CD4-positive, alpha-beta memory T cell (primary cell): ENCODE measurements around the gene LKAAEAR1. TPM values are rescaled to one million over a fixed set of nuclear protein-coding genes. Genes with fewer than 3 reads are reported as not detected.

Experiments
- CTCF ChIA-PET: fragments of 350-600 bp; sonication (Branson Sonifier 250); formaldehyde crosslinking; loops from one replicate; lab custom pipeline; 2021; ENCODE audit warnings: inconsistent platforms; ENCODE audit not compliant: partially characterized antibody; lab: Charles Lee
- POLR2A ChIA-PET: fragments of 350-600 bp; sonication (Branson Sonifier 250); formaldehyde crosslinking; loops from one replicate; lab custom pipeline; 2021; ENCODE audit not compliant: partially characterized antibody; lab: Charles Lee
- DNase-seq, 5 donors: peaks; one replicate each; pipeline versions ENCODE4 v3.0.0 to v3.0.0-alpha.2; 2020 to 2022; ENCODE audit warnings: mixed read lengths in 1 of 5
- H3K27ac ChIP-seq: one replicate; pipeline ENCODE4 v1.7.0; 2013; ENCODE audit warnings: low read depth, low read length
- H3K27me3 ChIP-seq: 2 replicates; pipeline ENCODE4 v1.7.0; 2013; ENCODE audit warnings: mild to moderate bottlenecking, low read length, moderate library complexity; ENCODE audit not compliant: insufficient read depth
- H3K36me3 ChIP-seq: 2 replicates; pipeline ENCODE4 v1.7.0; 2013; ENCODE audit warnings: mild to moderate bottlenecking, low read length, moderate library complexity; ENCODE audit not compliant: insufficient read depth
- H3K4me1 ChIP-seq: 2 replicates; pipeline ENCODE4 v1.7.0; 2013; ENCODE audit warnings: mild to moderate bottlenecking, low read length, moderate library complexity; ENCODE audit not compliant: insufficient read depth
- H3K4me3 ChIP-seq, 2 donors: one replicate each; pipeline ENCODE4 v1.7.0; 2013; ENCODE audit warnings: low read length in 2 of 2, mild to moderate bottlenecking in 1 of 2
- H3K9me3 ChIP-seq, 2 donors: one replicate each; pipeline ENCODE4 v1.7.0; 2013; ENCODE audit warnings: low read length in 2 of 2, control low read depth in 1 of 2; ENCODE audit not compliant: control insufficient read depth in 1 of 2
- H3K27ac Mint-ChIP-seq, 7 donors: one replicate each; pipeline ENCODE4 v1.8.0; 2020 to 2021; ENCODE audit warnings: mixed read lengths in 7 of 7, mild to moderate bottlenecking in 6 of 7, inconsistent platforms in 3 of 7, moderate library complexity in 3 of 7
- H3K27me3 Mint-ChIP-seq, 2 donors: one replicate each; pipeline ENCODE4 v1.8.0; 2020 to 2021; ENCODE audit warnings: mixed read lengths in 2 of 2
- H3K36me3 Mint-ChIP-seq, 2 donors: one replicate each; pipeline ENCODE4 v1.8.0; 2020 to 2021; ENCODE audit warnings: mixed read lengths in 2 of 2, inconsistent platforms in 1 of 2, mild to moderate bottlenecking in 1 of 2
- H3K4me1 Mint-ChIP-seq, 4 donors: one replicate each; pipeline ENCODE4 v1.8.0; 2020 to 2021; ENCODE audit warnings: mixed read lengths in 4 of 4, mild to moderate bottlenecking in 1 of 4
- H3K4me3 Mint-ChIP-seq, 8 donors: one replicate each; pipeline ENCODE4 v1.8.0; 2020 to 2021; ENCODE audit warnings: mixed read lengths in 8 of 8, mild to moderate bottlenecking in 7 of 8, moderate library complexity in 6 of 8, inconsistent platforms in 3 of 8
- H3K9me3 Mint-ChIP-seq, 8 donors: one replicate each; pipeline ENCODE4 v1.8.0; 2020 to 2021; ENCODE audit warnings: mixed read lengths in 8 of 8, mild to moderate bottlenecking in 5 of 8, inconsistent platforms in 3 of 8, moderate library complexity in 1 of 8
- intact Hi-C: fragments of 100-400 bp; cut with micrococcal nuclease; formaldehyde crosslinking; loops from one replicate; pipeline ENCODE4 v1.15.1; 2023
- polyA plus RNA-seq, 2 donors: library from polyadenylated mRNA; unstranded; fragments of 300-500 nt; fragmentation: Illumina TruSeq; gene quantifications; one replicate each; pipeline ENCODE4 v1.2.3, GENCODE V29; 2021
- total RNA-seq, 2 experiments: library from RNA; stranded (reverse); gene quantifications; one replicate each; pipeline ENCODE4 v1.2.3, GENCODE V29; 2021

The LKAAEAR1 gene
- total and polyA plus RNA-seq, 4 experiments from 2014 or later = 0.30 to 0.63 (median 0.39) TPM; not detected in 1

GRCh38 chr20:64053841-64054661 is 30.1 kb downstream of the LKAAEAR1 start:
- Mint-ChIP-seq H3K27ac (no peak overlapping the region), H3K36me3 (no peaks in the 10 kb centered on the region), H3K4me3 (no peak overlapping the region), H3K4me1 (peaks cover 3 to 17% (median 9%) of the 10 kb centered on the region in 4 donors), H3K9me3 (no peaks in the 10 kb centered on the region), H3K27me3 (peaks cover 14 to 20% of the 10 kb centered on the region in 2 donors)
- Histone ChIP-seq H3K4me3 (no peak overlapping the region), H3K27me3 (peaks cover 15% of the 10 kb centered on the region), H3K27ac (no peak overlapping the region), H3K4me1 (peaks cover 23% of the 10 kb centered on the region), H3K36me3 (no peaks in the 10 kb centered on the region), H3K9me3 (no peaks in the 10 kb centered on the region)
- ChIA-PET POLR2A (interaction anchor here (1.1 to 3.5 kb wide), 2 partner anchors 8 to 15 kb away, joined by 4 to 15 read pairs; partner anchors contain the start of gene TCEA2), CTCF (interaction anchor here (0.7 to 11.2 kb wide), 4 partner anchors 14 to 74 kb away, joined by 3 to 133 read pairs (median 5); partner anchors contain the start of genes C20orf204 and SAMD10)
- DNase-seq = no peak
- intact Hi-C loops = no loop called here

- H3K36me3 ChIP-seq = no peaks in the 10 kb centered on the region
- H3K36me3 Mint-ChIP-seq = no peaks in the 10 kb centered on the region
- H3K4me3 Mint-ChIP-seq = peak overlapping the region in 1 of 8 donors; percentile 15
- peaks cover 3 to 17% (median 8%) of the 10 kb centered on the region in 4 donors for H3K4me1 Mint-ChIP-seq
- H3K4me1 ChIP-seq = peaks cover 22% of the 10 kb centered on the region
- no peak for DNase-seq
- ChIA-PET POLR2A (interaction anchor here (1.1 to 3.5 kb wide), 2 partner anchors 9 to 14 kb away, joined by 4 to 15 read pairs; partner anchors contain the start of gene TCEA2), CTCF (interaction anchor here (0.7 to 11.2 kb wide), 3 partner anchors 9 to 28 kb away, joined by 3 to 133 read pairs (median 3); partner anchors contain the start of gene C20orf204)
- H3K27me3 Mint-ChIP-seq = peaks cover 14 to 21% of the 10 kb centered on the region in 2 donors
- H3K9me3 ChIP-seq = no peaks in the 10 kb centered on the region
- intact Hi-C loops = no loop called here
- peak overlapping the region in 1 of 7 donors; percentile 9 for H3K27ac Mint-ChIP-seq
- H3K27me3 ChIP-seq = peaks cover 15% of the 10 kb centered on the region
- no peak overlapping the region for H3K4me3 ChIP-seq
- no peaks in the 10 kb centered on the region for H3K9me3 Mint-ChIP-seq
- no peak overlapping the region for H3K27ac ChIP-seq
Measured at GRCh38 chr20:64052987-64053840, 31.0 kb downstream of the LKAAEAR1 start.

- Histone ChIP-seq H3K4me3 (no peak overlapping the region), H3K4me1 (peaks cover 17% of the 10 kb centered on the region), H3K27ac (no peak overlapping the region), H3K27me3 (peaks cover 15% of the 10 kb centered on the region), H3K9me3 (no peaks in the 10 kb centered on the region), H3K36me3 (no peaks in the 10 kb centered on the region)
- ChIA-PET POLR2A (interaction anchor here (0.7 to 3.5 kb wide), 2 partner anchors 9 to 13 kb away, joined by 3 to 15 read pairs; no protein-coding TSS in a partner anchor), CTCF (interaction anchor here (0.7 to 11.2 kb wide), 2 partner anchors 10 to 13 kb away, joined by 3 to 133 read pairs; partner anchors contain the start of gene C20orf204)
- no peaks in the 10 kb centered on the region for H3K36me3 Mint-ChIP-seq
- H3K4me3 Mint-ChIP-seq = no peak overlapping the region
- H3K27ac Mint-ChIP-seq = no peak overlapping the region
- intact Hi-C loops = no loop called here
- DNase-seq = no peak
- H3K27me3 Mint-ChIP-seq = peaks cover 16 to 21% of the 10 kb centered on the region in 2 donors
- no peaks in the 10 kb centered on the region for H3K9me3 Mint-ChIP-seq
- H3K4me1 Mint-ChIP-seq = peaks cover 2 to 9% (median 3%) of the 10 kb centered on the region in 4 donors
Measured at GRCh38 chr20:64052326-64052722, 31.9 kb downstream of the LKAAEAR1 start.

GRCh38 chr20:64051561-64052325 is 32.5 kb downstream of the LKAAEAR1 start:
- H3K27me3 ChIP-seq = peaks cover 15% of the 10 kb centered on the region
- H3K4me3 Mint-ChIP-seq = no peak overlapping the region
- H3K9me3 Mint-ChIP-seq = no peaks in the 10 kb centered on the region
- H3K4me1 Mint-ChIP-seq = peaks cover 0 to 4% (median 1%) of the 10 kb centered on the region in 4 donors
- H3K27ac ChIP-seq = no peak overlapping the region
- DNase-seq = no peak
- CTCF ChIA-PET = interaction anchor here (11.2 kb wide), 1 partner anchor 12 kb away, joined by 133 read pairs; the partner anchor contains the start of gene C20orf204
- H3K4me3 ChIP-seq = no peak overlapping the region
- POLR2A ChIA-PET = interaction anchor here (0.7 to 3.5 kb wide), 2 partner anchors 8 to 13 kb away, joined by 3 to 15 read pairs; no protein-coding TSS in a partner anchor
- no peak overlapping the region for H3K27ac Mint-ChIP-seq
- H3K27me3 Mint-ChIP-seq = peaks cover 18 to 25% of the 10 kb centered on the region in 2 donors
- H3K4me1 ChIP-seq = peaks cover 11% of the 10 kb centered on the region
- H3K9me3 ChIP-seq = no peaks in the 10 kb centered on the region
- intact Hi-C loops = no loop called here
- H3K36me3 ChIP-seq = no peaks in the 10 kb centered on the region
- no peaks in the 10 kb centered on the region for H3K36me3 Mint-ChIP-seq

GRCh38 chr20:64051033-64051452 is 33.2 kb downstream of the LKAAEAR1 start:
- intact Hi-C loops = no loop called here
- no peaks in the 10 kb centered on the region for H3K36me3 ChIP-seq
- no peak overlapping the region for H3K4me3 ChIP-seq
- peaks cover 11% of the 10 kb centered on the region for H3K4me1 ChIP-seq
- H3K4me1 Mint-ChIP-seq = peaks cover 2 to 5% (median 4%) of the 10 kb centered on the region in 4 donors
- no peaks in the 10 kb centered on the region for H3K36me3 Mint-ChIP-seq
- H3K9me3 ChIP-seq = no peaks in the 10 kb centered on the region
- no peaks in the 10 kb centered on the region for H3K9me3 Mint-ChIP-seq
- H3K4me3 Mint-ChIP-seq = peak overlapping the region in 2 of 8 donors; percentile 39 to 54
- peaks cover 23 to 30% of the 10 kb centered on the region in 2 donors for H3K27me3 Mint-ChIP-seq
- ChIA-PET CTCF (no interaction called here), POLR2A (no interaction called here)
- H3K27me3 ChIP-seq = peaks cover 15% of the 10 kb centered on the region
- DNase-seq = no peak
- H3K27ac ChIP-seq = no peak overlapping the region
- H3K27ac Mint-ChIP-seq = no peak overlapping the region

GRCh38 chr20:64050261-64051032 is 33.8 kb downstream of the LKAAEAR1 start:
- H3K4me3 ChIP-seq = no peak overlapping the region
- Mint-ChIP-seq H3K9me3 (no peaks in the 10 kb centered on the region), H3K4me3 (peak overlapping the region in 3 of 8 donors; percentile 17 to 30 (median 21)), H3K4me1 (peaks cover 2 to 8% (median 4%) of the 10 kb centered on the region in 4 donors), H3K27ac (no peak overlapping the region), H3K36me3 (no peaks in the 10 kb centered on the region), H3K27me3 (peaks cover 24 to 32% of the 10 kb centered on the region in 2 donors)
- ChIA-PET POLR2A (interaction anchor here (0.6 to 0.8 kb wide), 2 partner anchors 9 to 474 kb away, joined by 3 to 4 read pairs; no protein-coding TSS in a partner anchor), CTCF (interaction anchor here (1.0 kb wide), 1 partner anchor 12 kb away, joined by 4 read pairs; no protein-coding TSS in a partner anchor)
- peaks cover 11% of the 10 kb centered on the region for H3K4me1 ChIP-seq
- intact Hi-C loops = no loop called here
- H3K36me3 ChIP-seq = no peaks in the 10 kb centered on the region
- H3K9me3 ChIP-seq = no peaks in the 10 kb centered on the region
- H3K27me3 ChIP-seq = peaks cover 15% of the 10 kb centered on the region
- DNase-seq = no peak
- H3K27ac ChIP-seq = no peak overlapping the region
